HG02970 (cell line): ENCODE measurements around the gene LGALS9B.
"Not testable (repeated sequence)": the region's sequence is repeated elsewhere in the genome, so short reads cannot be mapped to it uniquely, and the experiment has no call there.

ENCODE experiments used
- ATAC-seq: cut with Tn5 transposase; IDR thresholded peaks from one replicate; pipeline ENCODE4 v1.9.1; 2021; ENCODE audit warnings: mild to moderate bottlenecking, moderate library complexity, moderate number of reproducible peaks; ENCODE audit not compliant: unreplicated experiment, low FRiP score

LGALS9B gene

DNA sequence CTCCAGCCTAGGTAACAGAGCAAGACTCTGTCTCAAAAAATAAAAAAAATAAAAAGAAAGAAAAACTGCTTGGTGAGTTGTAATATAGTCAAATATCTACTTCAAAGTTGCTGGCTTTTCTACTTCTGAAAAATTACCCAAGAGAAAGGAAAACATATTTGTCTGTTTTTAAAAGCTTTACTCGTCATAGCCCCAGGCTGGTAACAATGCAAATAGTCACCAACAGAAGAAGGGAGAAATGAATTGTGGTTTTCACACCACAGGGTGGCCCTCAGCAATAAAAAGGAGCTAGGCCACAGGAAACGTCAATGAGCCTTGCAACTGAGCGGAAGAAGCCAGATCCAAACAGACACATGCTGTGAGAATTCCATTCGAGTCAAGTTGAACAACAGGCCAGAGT, 1.8 kb upstream of the LGALS9B start:
- not testable (repeated sequence) for ATAC-seq

DNA sequence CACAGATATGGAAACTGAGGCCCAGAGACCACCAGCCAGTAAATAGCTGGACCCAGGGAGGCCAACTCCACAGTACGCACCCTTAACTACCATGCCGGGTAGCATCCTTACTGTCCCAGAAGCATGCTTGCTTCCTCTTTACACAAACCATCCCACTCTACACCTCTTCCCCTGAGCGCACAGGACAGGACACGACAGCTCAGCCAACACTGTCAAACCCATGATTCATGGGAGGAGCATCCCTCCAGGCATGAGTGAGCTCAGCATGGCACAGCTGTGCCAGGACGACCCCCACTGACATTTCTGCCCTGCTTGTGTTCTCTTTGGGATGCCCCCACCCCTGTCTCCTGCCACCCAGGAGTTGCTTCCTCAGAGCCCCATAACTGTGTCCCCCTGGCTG, 340 bp downstream of the LGALS9B start:
- ATAC-seq: not testable (repeated sequence)

DNA sequence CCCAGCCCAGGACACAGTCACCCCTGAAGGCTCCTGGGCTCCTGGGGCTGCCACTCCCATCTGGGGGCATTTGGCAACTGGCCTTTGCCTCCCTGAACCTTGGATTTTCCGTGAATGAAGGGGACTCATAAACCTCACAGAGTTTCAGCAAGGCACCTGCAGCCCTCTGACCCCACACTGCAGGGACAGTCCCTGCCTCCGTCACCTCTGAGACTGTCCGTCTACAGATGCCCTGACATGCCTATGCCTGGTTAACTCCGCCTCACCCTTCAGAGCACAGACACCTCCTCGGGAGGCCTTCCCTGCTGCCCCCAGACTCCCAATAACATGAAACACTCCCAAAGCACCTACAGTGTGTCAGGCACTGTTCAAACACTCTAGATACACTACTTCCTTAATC, 786 bp downstream of the LGALS9B start:
- not testable (repeated sequence) for ATAC-seq

DNA sequence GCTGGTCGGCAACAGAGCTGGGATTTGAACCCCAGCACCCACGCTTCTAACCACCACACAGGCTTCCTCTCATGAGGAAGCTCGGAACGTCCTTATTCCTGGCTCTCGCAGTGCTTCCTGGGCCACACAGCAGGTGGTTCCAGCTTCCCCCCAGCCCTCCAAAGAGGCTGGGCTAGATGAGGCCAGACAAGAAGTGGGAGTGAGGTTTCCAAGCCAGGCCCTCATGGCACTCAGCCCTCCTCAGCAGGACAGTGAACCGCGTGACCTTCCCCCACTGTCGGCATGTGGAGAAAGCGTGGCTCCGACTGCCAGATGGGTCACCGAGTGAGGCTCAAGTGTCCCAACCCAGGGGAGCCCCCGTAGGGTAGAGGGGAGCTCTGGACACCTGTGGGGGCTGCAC, 1.8 kb downstream of the LGALS9B start:
- not testable (repeated sequence) for ATAC-seq

DNA sequence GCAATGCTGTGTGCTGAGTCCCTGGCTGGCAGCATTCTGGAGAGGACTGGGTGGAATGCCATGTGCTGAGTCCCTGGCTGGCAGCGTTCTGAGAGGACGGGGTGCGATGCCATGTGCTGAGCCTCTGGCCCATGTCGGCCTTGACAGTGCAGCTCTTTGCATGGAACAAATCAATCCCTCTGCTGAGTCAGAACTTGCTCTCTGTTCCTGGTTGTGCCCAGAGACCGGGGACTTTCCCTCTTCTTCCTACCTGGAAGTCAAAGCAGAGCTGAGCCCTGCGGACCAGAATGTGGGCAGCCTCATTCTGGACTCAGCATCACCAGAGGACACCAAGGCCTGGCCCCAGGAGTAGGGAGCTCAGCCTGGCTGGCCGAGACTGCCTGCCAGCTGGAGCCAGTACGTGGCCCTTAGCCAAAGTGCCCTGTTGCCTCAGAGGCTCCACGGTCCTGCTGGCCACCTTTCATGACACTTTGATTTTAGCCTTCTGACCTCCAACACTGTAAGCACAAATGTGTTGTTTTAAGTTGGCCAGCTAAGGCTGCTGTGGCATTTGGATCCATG, 2.4 kb downstream of the LGALS9B start:
- not testable (repeated sequence) for ATAC-seq

DNA sequence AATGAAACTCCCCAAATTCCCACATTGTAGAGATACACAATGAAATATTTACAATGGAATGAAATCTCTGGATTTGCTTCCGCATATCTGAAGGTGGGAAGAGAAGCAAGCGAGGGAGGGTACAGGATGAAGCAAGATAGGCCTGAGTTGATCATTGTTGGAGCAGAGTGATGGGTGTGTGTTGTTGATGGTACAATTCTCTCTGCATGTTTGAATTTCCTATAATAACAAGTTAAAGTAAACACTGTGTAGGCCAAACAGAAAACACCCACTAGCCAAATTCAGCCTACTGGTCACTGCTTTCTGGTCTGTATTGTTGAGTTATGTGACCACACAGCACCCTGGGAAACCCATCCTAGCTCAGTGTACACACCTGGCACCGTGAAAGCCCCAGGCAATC, 5.2 kb downstream of the LGALS9B start:
- ATAC-seq: not testable (repeated sequence)

DNA sequence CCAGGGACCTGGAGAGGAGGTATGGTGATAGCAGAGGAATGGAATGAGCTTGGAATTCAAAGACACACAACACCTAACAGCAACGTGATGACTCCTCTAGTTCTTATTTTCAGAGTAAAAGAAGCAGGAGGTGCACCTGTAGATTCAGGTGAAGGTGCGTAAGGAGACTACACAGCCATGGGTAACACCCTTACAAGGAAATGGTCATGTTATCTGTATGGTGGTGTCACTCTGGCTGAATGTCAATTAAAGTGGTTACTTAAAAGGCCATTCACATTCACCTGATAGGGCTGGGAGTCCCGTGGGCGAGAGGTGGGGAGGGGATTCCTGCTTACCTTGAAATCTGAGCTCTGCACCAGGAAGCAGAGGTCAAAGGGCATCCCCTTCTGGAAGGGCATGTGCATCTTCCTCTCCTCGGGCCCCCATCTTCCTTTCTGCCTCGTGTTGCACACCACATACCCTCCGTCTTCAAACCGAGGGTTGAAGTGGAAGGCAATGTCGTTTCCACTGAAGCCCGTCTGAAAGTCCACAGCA, 9.4 kb downstream of the LGALS9B start:
- not testable (repeated sequence) for ATAC-seq

DNA sequence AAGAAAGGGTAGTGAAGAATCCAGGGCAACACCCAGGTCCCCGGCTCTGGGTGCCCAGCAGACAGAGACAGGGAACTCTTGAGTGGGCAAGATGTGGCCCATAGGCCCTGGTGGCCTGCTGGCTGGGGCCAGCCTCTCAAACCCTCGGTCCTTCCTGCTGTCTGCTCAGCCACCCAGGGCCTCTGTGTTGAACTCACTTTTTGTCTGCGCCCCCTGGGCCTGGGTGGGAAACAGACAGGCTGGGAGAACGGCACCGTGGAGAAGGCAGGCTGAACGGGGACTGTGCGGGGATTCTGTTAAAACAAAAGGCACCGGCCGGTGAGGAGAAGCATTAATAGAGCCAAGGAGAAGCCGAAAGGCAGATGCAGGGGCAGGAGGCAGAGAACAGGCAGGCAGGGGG, 12.2 kb downstream of the LGALS9B start:
- ATAC-seq: not testable (repeated sequence)

DNA sequence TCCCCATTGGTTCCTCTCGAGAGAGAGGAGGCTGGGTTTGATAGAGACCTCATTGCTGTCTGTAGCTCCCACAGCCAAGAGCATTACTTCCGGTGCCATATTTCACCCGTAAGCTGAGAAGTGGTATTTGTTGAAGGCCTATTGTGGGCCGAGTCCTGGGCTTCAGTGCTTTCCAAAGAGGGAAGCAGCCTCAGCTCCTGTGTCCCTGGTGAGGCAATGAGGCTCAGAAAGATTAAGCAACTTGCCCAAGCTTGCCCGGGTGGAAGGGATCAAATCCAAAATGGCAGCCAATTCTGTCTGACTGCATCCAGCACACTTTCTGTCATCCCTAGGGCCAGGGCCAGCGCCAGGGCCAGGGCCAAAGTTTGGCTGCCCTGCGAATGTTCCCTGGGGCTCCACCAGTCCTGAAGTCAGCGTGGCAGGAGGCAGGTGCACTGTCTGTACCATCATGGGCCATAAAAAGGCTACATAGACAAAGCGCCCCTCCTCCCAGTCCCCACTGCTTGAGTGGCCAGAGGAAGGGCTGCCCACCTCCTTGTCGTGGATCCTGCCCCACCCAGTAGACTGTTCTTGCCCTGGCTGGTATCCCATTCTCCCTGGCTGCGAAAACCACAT, 13.4 kb downstream of the LGALS9B start:
- ATAC-seq: not testable (repeated sequence)

DNA sequence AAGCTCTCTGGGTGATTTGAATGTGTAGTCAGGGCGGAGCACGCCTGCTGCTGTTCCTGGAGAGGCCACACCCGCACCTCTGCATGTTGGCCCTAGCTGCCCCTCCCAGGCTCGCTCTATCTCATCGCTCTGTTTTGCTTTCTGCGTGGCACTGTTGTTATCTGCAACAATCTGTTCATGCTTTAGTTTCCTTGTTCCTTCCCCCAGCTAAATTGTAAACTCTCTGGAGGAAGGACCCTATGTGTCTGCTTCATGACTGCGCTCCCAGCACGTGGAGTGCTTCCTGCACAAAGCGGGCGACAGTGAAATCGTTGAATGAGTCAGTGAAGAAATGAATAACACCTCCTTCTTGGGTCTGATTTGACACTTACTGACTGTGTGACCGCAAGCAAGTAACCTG, 16.5 kb downstream of the LGALS9B start:
- not testable (repeated sequence) for ATAC-seq

DNA sequence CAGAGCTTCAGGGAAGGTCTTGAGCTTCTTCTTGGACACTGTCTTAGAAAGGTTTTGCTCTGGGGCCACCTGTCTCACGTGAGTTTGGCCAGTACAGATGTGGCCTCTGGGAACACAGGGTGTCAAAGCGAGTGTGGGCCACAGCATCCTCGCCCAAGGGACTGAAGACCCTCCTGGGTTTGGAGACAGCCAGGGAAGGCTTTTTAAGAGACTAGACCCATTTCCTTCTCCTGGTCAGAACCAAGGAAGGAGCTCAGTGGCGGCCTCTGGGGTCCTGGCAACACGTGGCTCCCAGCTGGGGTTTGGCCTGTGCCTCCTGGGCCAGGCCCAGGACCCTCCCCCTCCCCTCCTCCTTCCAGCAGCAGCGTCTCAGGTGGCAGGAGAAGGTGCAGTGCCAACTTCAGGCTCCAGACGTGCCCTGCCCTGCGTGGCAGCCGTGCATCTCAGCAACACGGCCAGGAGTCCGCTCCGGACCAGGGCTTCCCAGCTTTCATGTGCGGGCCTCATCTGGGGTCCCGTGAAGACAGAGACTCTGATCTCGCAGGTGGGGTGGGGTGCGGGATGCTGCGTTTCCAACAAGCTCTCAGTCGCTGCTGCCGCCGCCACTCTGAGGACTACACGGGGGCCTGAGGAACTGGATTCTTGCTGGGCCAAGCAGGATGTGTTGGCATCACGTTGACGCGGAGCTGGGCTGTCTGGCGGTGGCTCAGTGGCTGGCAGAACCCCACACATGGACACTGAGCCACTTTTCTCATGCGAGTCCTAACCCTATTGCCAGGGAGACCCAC, 19.6 kb downstream of the LGALS9B start:
- not testable (repeated sequence) for ATAC-seq

DNA sequence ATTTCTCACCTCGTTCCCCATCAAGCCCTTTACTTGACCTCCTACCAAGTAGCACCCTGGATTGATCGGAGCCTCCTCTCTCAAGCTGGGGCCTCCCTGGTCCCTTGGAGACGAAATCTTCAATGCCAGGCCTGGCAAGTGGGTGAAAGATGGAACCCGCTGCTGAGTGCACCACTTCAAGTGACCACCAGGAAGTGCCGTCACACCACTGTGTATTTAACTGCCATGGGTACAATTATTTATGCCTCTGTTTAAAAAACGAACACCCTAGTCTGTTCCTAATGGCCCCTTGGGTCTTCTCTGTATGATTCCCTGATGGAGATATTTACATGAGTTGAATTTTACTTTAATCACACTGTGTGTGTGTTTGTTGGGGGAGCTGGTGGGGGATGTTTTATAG, 20.4 kb downstream of the LGALS9B start:
- not testable (repeated sequence) for ATAC-seq

DNA sequence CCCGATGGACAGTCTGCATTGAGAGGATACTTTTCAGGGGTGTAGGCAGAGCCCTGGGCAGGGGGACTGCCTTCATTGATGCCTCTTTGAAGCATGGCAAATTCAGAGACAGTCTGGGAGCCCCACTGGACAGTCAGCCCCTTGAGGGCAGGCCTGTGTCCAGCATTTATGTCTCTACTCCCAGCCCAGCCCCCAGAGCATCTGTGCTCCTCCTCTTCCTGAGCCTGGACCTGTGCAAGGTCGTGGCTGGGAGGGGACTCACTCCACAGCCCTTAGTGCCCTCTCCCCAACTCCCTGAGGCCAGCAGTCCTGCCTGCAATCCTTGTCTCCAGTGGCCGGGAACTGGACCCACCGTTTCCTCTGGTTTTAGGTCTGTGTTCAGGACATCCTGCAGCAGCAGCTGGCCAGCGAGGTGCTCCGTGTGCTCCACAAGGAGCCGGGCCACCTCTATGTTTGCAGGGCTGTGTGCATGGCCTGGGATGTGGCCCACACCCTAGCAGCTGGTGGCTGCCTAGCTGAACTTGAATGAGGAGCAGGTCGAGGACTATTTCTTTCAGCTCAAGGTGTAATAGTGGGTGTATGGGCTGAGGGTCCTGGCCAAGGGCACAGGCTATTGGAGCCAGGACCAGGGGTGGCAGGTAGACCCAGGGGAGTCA, 22.6 kb downstream of the LGALS9B start:
- not testable (repeated sequence) for ATAC-seq

DNA sequence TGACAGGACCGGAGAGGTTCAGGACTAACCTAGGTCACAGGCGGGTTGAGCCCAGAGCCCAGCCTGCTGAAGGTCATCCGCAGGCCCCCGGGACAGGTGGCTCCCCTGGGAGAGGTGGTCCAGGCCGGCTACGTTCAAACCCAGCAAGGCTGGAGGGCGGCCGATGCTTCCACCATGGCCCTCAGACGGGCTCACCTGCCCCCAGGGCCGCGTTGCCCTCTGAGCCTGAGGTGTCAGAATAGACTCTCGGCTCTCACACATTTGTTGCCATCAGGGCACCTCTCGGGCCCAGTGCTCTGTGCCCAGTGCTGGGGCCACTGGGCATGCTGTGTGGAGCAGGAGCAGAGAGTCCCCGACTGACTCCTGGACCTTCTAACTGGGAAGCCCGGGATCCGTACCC, 23.2 kb downstream of the LGALS9B start:
- ATAC-seq: not testable (repeated sequence)

DNA sequence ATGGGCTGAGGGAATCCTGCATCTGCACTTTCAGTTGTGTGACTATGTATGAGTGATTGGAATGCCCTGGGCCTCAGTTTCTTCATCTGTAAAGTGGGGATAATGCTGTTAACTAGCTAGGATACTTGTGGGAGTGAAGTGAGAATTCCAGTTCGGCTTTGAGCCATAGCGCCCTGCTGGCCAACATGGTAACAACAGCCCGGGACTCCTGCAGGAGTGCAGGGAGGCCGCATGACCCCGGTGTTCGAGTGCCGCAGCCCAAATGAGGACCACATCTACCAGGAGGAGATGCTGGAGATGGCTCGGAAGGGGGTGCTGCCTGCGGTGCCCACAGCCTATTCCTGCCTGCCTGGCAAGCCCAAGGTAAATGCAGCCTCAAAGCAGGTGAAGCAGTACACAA, 23.7 kb downstream of the LGALS9B start:
- not testable (repeated sequence) for ATAC-seq

DNA sequence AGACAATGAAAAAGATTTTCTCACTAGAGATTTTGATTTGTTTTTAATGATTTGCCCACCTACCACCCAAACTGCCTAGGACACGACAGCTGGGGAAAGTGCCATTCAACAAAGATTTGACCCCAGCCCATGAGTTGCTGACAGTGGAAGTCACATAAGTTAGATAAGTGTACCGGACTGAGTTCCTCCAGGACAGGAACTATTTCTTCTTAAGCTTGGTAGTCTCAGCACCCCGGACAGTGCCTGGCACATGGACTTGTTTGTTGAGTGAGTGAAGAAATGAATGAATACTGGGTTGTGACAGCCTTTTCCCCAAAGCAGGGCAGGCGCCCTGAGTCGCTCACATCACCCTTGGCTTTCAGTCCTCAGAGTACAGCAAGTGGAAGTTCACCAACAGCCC, 26.7 kb downstream of the LGALS9B start:
- not testable (repeated sequence) for ATAC-seq

DNA sequence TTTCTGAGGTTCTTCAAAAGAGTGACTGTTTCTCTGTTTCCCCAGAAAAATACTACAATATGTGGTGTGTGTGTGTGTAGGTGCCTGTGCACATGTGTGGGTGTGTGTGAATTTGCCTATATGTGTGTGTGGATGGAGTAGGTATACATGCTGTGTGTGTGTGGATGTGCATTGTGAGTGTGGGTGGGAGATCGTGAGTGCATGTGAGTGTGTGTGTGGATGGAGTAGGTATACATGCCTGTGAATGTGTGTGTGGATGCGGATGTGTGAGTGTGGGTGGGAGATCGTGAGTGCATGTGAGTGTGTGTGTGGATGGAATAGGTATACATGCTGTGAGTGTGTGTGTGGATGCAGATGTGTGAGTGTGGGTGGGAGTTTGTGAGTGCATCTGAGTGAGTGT, 32.2 kb downstream of the LGALS9B start:
- not testable (repeated sequence) for ATAC-seq

DNA sequence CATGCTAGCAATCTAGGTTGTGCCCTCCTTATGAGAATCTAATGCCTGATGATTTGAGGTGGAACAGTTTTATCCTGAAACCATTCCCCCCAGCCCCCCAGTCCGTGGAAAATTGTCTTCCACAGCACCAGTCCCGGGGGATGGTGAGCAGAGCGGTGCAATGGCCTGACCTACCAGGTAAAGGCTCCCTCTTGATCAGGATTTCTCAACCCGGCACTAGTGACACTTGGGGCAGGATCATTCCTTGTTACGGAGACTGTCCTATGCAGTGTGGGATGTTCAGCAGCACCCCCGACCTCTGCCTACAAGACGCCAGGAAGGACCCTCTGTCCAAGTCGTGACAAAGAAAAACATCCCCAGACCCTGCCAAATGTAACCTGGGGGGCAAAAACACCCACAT, 34.0 kb downstream of the LGALS9B start:
- not testable (repeated sequence) for ATAC-seq

DNA sequence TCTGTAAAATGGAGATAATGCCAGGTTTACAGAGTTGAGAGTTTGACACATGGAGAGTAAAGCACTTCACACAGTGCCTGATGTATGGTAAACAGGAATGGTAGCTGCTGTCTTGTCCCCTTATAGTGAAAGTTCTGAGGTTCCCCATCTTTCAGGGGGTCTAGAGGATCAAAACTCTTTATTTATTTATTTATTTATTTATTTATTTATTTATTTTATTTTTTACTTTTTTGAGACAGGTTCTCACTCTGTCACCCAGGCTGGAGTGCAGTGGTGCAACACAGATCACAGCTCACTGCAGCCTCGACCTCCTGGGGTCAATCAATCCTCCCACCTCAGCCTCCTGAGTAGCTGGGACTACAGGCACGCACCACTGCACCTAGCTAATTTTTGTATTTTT, 40.1 kb downstream of the LGALS9B start:
- ATAC-seq: not testable (repeated sequence)

DNA sequence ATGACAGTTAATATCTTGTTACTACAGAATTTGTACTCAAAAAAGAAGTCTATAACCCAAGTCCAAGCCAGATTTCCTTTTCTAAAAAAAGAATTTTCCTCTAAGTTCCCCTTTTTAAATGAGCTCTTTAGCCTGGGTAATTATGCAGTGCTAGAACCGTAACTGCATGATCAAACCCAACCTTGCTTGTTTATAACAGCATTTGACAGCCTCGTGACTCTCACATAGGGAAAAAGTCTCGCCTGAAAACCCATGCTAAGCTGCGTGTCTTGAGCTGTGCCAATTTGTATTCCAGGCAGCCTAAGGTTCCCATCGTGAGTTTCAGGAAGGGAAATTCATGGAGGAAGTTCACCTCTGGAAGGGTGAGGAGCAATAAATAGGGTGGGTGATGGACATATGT, 44.5 kb downstream of the LGALS9B start:
- ATAC-seq: not testable (repeated sequence)

DNA sequence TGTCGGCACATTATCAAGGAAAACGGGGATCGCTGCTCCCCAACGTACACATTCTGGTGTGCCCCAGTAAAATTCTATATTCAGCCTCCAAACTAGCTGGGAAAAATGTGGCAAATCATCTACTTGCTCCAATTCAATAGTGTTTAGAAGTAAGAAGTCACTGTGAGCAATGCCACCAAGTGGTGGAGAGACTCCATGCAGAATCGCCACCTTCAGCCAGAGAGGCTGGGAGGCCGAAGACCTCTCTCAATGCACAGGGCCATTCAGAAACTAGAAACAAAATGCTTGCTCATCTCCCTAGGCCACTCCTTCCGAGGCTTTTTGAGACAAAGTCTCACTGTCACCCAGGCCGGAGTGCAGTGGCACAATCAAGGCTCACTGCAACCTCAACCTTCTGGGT, 48.5 kb downstream of the LGALS9B start:
- ATAC-seq: not testable (repeated sequence)
